ENCODE measurements around the gene MGAT4C.
"Not testable (repeated sequence)": the region's sequence is repeated elsewhere in the genome, so short reads cannot be mapped to it uniquely, and the experiment has no call there.

GRCh38 chr12:86059052-86059451 lies 197.1 kb downstream of the MGAT4C start:
- TF ChIP-seq CTCF (conservative IDR thresholded peaks at IDR 0.05; ENCODE audit: low read depth in 2 of 2); POLR2AphosphoS5 (IDR thresholded peaks at IDR 0.05; ENCODE audit: low read depth); ZNF331 (CRISPR knock-in tag; IDR thresholded peaks at IDR 0.05; ENCODE audit: low read depth); EZH2 (IDR thresholded peaks at IDR 0.05; ENCODE audit: low read depth, unreplicated experiment); EZH2phosphoT487 (IDR thresholded peaks at IDR 0.05; ENCODE audit: unreplicated experiment); CREB1 (CRISPR knock-in tag; IDR thresholded peaks at IDR 0.05; ENCODE audit: low read depth); JUNB (IDR thresholded peaks at IDR 0.05; ENCODE audit: unreplicated experiment); ZNF114 (CRISPR knock-in tag; IDR thresholded peaks at IDR 0.05): not testable (repeated sequence)
- TF ChIP-seq, protein P1, sequence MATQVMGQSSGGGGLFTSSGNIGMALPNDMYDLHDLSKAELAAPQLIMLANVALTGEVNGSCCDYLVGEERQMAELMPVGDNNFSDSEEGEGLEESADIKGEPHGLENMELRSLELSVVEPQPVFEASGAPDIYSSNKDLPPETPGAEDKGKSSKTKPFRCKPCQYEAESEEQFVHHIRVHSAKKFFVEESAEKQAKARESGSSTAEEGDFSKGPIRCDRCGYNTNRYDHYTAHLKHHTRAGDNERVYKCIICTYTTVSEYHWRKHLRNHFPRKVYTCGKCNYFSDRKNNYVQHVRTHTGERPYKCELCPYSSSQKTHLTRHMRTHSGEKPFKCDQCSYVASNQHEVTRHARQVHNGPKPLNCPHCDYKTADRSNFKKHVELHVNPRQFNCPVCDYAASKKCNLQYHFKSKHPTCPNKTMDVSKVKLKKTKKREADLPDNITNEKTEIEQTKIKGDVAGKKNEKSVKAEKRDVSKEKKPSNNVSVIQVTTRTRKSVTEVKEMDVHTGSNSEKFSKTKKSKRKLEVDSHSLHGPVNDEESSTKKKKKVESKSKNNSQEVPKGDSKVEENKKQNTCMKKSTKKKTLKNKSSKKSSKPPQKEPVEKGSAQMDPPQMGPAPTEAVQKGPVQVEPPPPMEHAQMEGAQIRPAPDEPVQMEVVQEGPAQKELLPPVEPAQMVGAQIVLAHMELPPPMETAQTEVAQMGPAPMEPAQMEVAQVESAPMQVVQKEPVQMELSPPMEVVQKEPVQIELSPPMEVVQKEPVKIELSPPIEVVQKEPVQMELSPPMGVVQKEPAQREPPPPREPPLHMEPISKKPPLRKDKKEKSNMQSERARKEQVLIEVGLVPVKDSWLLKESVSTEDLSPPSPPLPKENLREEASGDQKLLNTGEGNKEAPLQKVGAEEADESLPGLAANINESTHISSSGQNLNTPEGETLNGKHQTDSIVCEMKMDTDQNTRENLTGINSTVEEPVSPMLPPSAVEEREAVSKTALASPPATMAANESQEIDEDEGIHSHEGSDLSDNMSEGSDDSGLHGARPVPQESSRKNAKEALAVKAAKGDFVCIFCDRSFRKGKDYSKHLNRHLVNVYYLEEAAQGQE (IDR thresholded peaks at IDR 0.05; ENCODE audit: unreplicated experiment): not testable (repeated sequence)
- TF ChIP-seq, protein P2, sequence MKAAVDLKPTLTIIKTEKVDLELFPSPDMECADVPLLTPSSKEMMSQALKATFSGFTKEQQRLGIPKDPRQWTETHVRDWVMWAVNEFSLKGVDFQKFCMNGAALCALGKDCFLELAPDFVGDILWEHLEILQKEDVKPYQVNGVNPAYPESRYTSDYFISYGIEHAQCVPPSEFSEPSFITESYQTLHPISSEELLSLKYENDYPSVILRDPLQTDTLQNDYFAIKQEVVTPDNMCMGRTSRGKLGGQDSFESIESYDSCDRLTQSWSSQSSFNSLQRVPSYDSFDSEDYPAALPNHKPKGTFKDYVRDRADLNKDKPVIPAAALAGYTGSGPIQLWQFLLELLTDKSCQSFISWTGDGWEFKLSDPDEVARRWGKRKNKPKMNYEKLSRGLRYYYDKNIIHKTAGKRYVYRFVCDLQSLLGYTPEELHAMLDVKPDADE (IDR thresholded peaks at IDR 0.05): not testable (repeated sequence)

Data from GM23338 (cell line).